Measurements from ENCODE around the gene ASTN2.

The ASTN2 gene

GRCh38 chr9:117239428-117239827, 175.4 kb downstream of the ASTN2 start:
- no peak for DNase-seq

GRCh38 chr9:117234103-117234502, 180.8 kb downstream of the ASTN2 start:
- no peak for DNase-seq

- no peak for DNase-seq
Measured at GRCh38 chr9:117233016-117233415, 181.8 kb downstream of the ASTN2 start.

- no peak for DNase-seq
Measured at GRCh38 chr9:117232281-117232680, 182.6 kb downstream of the ASTN2 start.

- DNase-seq = no peak
Measured at GRCh38 chr9:117231012-117231411, 183.8 kb downstream of the ASTN2 start.

- no peak for DNase-seq
Measured at GRCh38 chr9:117224695-117225094, 190.2 kb downstream of the ASTN2 start.

- DNase-seq = no peak
Measured at GRCh38 chr9:117218951-117219350, 195.9 kb downstream of the ASTN2 start.

GRCh38 chr9:117214416-117214815, 200.4 kb downstream of the ASTN2 start:
- no peak for DNase-seq

GRCh38 chr9:117211280-117211679, 203.6 kb downstream of the ASTN2 start:
- no peak for DNase-seq

GRCh38 chr9:117205806-117206205, 209.1 kb downstream of the ASTN2 start:
- no peak for DNase-seq

GRCh38 chr9:117204971-117205370, 209.9 kb downstream of the ASTN2 start:
- no peak for DNase-seq

- DNase-seq = no peak
Measured at GRCh38 chr9:117191504-117192261, 223.2 kb downstream of the ASTN2 start.

GRCh38 chr9:117189121-117189520, 225.7 kb downstream of the ASTN2 start:
- DNase-seq = no peak

- no peak for DNase-seq
Measured at GRCh38 chr9:117188394-117188793, 226.5 kb downstream of the ASTN2 start.

GRCh38 chr9:117187498-117187897, 227.4 kb downstream of the ASTN2 start:
- no peak for DNase-seq

- DNase-seq = no peak
Measured at GRCh38 chr9:117184173-117184572, 230.7 kb downstream of the ASTN2 start.

- DNase-seq = no peak
Measured at GRCh38 chr9:117182046-117182445, 232.8 kb downstream of the ASTN2 start.

GRCh38 chr9:117180896-117181445, 233.9 kb downstream of the ASTN2 start:
- no peak for DNase-seq

- no peak for DNase-seq
Measured at GRCh38 chr9:117178596-117179375, 236.1 kb downstream of the ASTN2 start.

GRCh38 chr9:117170567-117170966, 244.3 kb downstream of the ASTN2 start:
- no peak for DNase-seq

- DNase-seq = no peak
Measured at GRCh38 chr9:117169089-117169621, 245.7 kb downstream of the ASTN2 start.

GRCh38 chr9:117164512-117164911, 250.3 kb downstream of the ASTN2 start:
- DNase-seq = no peak

- no peak for DNase-seq
Measured at GRCh38 chr9:117160254-117160653, 254.6 kb downstream of the ASTN2 start.

All from CD4-positive, alpha-beta T cell treated with Interleukin-4 for 4 hours (primary cell).